Transverse colon (tissue), 4 donors: ENCODE results near the gene NAGLU.

Experiments
- CTCF ChIP-seq, 5 experiments: fragments of 200-600 bp in 3 of 5; fragments of 450-650 bp in 2 of 5; sonication (generic) in 3 of 5; IDR thresholded peaks; 1 replicate in 2 of 5; 2 replicates in 3 of 5; pipeline ENCODE4 v1.5.1; 2016 to 2017; ENCODE audit warnings: antibody characterized with exemption in 5 of 5, inconsistent platforms in 3 of 5, mild to moderate bottlenecking in 2 of 5, moderate library complexity in 1 of 5
- EP300 ChIP-seq: sonication (generic); formaldehyde crosslinking; IDR thresholded peaks from one replicate; pipeline ENCODE4 v1.6.1; 2017; ENCODE audit warnings: antibody characterized with exemption, low read depth
- POLR2A ChIP-seq: fragments of 450-650 bp; IDR thresholded peaks from one replicate; pipeline ENCODE4 v1.6.1; 2016; ENCODE audit warnings: antibody characterized with exemption, mild to moderate bottlenecking, moderate library complexity
- POLR2AphosphoS5 ChIP-seq, 3 donors: sonication (generic); formaldehyde crosslinking; IDR thresholded peaks; one replicate each; pipeline ENCODE4 v1.6.1; 2016; ENCODE audit warnings: antibody characterized with exemption in 3 of 3

GRCh38 chr17:42553161-42553818 is 17.2 kb downstream of the NAGLU start:
- TF ChIP-seq CTCF (IDR thresholded peaks at IDR 0.05) = no peak
- TF ChIP-seq EP300 = no peak
- TF ChIP-seq POLR2AphosphoS5 (IDR thresholded peaks at IDR 0.05) = no peak
- no peak for TF ChIP-seq POLR2A
